Fibroblast of peridontal ligament (primary cell): ENCODE data around the gene DNAJC10.
"Not testable (repeated sequence)": the region's sequence is repeated elsewhere in the genome, so short reads cannot be mapped to it uniquely, and the experiment has no call there.

ENCODE experiments used
- DNase-seq: peaks from one replicate; pipeline ENCODE4 v3.0.0-alpha.2; 2010; ENCODE audit errors: extremely low read depth

Gene DNAJC10

GRCh38 chr2:182715892-182716649 lies at the start of gene DNAJC10:
Gene DNAJC10, plus strand, starts transcription at chr2:182716257. Its CDS starts 1,830 bp downstream, at chr2:182718087.
- DNase-seq = peak; percentile 91

- DNase-seq = peak; percentile 45
Measured at GRCh38 chr2:182666674-182667314, 49.3 kb upstream of the DNAJC10 start.

DNA sequence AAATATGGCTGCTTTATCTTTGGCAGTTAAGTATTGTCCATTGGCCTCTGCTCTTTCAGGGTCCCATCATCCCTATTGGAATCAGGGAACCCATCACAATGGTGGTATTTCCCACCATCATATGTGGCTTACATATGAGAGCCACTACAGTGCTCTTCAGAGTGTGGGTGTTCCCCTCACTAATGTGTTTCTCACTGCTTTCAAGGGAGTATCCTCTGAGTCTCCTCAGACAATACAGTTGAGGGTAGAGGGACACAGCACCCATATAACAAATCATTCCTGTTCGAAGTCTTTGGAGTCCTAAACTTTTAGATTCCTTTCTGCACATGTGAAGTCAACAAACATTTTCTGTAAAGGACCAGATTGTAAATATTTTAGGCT lies 48.8 kb upstream of the DNAJC10 start:
- DNase-seq = no peak

- no peak for DNase-seq
Measured at GRCh38 chr2:182668671-182669070, 47.4 kb upstream of the DNAJC10 start.

GRCh38 chr2:182672466-182673165 lies 43.4 kb upstream of the DNAJC10 start:
- DNase-seq = peak; percentile 78

DNA sequence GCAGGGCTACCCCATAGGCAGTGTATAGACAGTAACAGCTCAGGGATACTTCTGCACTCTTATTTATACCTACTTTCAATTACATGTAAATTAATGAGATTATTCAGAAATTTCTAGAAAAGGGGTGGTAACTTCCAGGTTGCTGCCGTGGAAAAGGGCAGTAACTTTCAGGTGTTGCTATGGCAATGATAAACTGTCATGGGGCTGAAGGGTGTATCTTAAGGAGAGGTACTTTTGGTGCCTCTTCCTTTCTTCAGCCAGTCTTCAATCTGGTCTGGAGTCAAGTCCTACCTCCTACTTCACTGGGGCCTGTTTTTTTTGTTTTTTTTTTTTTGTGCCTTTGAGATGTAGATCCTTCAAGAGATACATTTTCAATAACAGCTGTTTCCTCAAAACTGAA lies 35.2 kb upstream of the DNAJC10 start:
- no peak for DNase-seq

DNA sequence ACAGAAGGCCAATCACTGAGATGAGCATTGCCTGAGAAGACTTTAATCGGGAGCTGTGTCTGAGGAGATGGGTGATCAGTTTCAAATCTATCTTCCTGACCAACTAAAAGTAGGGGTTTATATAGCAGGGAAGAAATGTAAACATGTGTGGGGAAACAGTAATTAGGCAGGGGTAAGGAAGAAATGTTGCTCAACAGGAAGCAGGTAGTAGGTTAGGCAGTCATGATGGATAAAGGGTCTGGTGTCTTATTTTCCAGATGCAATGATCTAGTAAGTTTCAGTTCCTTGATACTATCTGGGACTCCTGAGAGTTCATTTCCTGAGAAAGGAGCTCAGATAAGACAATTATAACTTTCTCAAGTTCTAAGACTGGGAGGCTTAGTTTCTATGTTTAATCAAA lies 33.8 kb upstream of the DNAJC10 start:
- DNase-seq = no peak

- no peak for DNase-seq
Measured at GRCh38 chr2:182685559-182685958, 30.5 kb upstream of the DNAJC10 start.

GRCh38 chr2:182686763-182687162 lies 29.3 kb upstream of the DNAJC10 start:
- not testable (repeated sequence) for DNase-seq

GRCh38 chr2:182694189-182694588 lies 21.9 kb upstream of the DNAJC10 start:
- no peak for DNase-seq

- DNase-seq = no peak
Measured at GRCh38 chr2:182695776-182696175, 20.3 kb upstream of the DNAJC10 start.

DNA sequence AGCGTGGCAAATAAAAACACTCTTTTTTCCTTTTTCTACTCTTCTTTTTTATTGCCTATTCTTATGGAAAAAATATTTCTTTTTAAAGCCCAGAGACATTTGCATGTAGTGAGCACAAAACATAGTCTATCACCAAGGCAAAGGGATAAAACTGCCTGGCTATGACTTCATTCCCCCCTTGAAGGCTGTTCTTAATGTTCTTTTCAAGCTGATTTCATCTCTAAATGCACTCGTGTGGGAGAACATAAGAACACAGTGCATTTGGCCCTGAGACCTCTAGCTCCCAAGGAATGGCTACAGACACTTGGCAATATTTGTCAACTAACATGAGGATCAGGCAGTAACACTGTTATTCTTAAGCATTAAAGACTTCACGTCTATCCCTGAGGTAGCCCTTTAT lies 17.4 kb upstream of the DNAJC10 start:
- no peak for DNase-seq

GRCh38 chr2:182705761-182706160 lies 10.3 kb upstream of the DNAJC10 start:
- no peak for DNase-seq

- DNase-seq = no peak
Measured at GRCh38 chr2:182706751-182707150, 9.3 kb upstream of the DNAJC10 start.

DNA sequence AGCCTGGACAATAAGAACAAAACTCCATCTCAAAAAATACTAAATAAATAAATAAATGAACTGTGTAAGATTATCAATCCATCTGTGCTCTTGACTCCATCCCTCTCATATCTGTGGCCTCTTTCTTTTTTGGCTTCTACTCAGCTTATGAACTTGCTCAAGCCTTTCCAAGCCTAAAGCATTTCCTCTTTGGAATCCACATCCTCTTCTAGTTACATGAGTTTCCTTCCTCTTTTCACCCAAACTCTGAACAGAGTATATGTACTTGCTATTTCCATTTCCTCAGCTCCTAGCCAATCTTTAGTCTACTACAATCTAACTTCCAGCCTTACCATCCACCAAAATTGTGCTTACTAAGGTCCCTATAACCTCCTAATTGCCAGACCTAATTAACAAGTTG lies 2.5 kb upstream of the DNAJC10 start:
- no peak for DNase-seq

- peak; percentile 70 for DNase-seq
Measured at GRCh38 chr2:182715121-182715891, 751 bp upstream of the DNAJC10 start.

- peak; percentile 30 for DNase-seq
Measured at GRCh38 chr2:182716650-182716979, 558 bp downstream of the DNAJC10 start.

- no peak for DNase-seq
Measured at GRCh38 chr2:182717416-182717815, 1.4 kb downstream of the DNAJC10 start.

GRCh38 chr2:182717816-182718215 lies 1.8 kb downstream of the DNAJC10 start:
- DNase-seq = no peak

DNA sequence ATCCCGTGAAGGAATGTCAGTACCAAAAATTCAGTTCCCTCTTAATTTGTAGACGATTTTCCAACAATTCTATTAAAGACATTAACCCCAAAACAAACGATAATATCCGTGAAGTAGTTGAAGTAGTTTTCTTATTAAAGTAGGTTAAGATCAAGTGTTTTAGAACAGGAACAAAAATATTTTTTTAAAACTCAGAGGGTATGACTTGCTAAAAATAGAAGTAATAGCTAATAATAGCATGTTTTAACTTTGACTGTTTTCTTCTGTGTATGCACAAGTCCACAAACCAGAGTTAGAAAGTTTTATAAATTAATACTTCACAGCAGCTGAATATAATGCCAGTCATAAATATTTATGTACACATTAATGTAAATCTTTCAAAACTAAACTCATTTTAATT lies 2.4 kb downstream of the DNAJC10 start:
- DNase-seq = no peak

DNA sequence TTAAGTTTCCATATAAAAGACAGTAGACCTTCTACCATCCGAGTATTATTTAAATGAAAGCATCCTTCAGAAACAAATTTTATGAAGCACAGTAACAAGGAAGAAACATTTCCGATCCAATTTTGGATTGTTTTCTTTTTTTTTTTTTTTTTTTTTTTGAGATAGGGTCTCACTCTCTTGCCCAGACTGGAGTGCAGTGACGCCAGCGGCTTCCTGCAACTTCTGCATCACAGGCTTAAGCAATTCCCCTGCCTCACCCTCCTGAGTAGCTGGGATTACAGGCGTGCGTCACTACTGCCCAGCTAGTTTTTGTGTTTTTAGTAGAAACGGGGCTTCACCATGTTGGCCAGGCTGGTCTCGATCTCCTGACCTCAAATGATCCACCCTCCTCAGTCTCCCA lies 3.1 kb downstream of the DNAJC10 start:
- not testable (repeated sequence) for DNase-seq

GRCh38 chr2:182724656-182725055 lies 8.6 kb downstream of the DNAJC10 start:
- no peak for DNase-seq
